Astrocyte (in vitro differentiated cells and primary cell): ENCODE results near the gene TOR4A. TPM values are rescaled to one million over a fixed set of nuclear protein-coding genes. Genes with fewer than 3 reads are reported as not detected.

Experiments used
- DNase-seq: peaks from one replicate; pipeline ENCODE4 v3.0.0-alpha.2; 2010; ENCODE audit warnings: low read depth
- FAIRE-seq: peaks from 2 replicates; lab custom pipeline; 2011; peaks lifted over from hg19 to GRCh38; lab: Jason Lieb, UNC
- H2AFZ ChIP-seq: 2 replicates; pipeline ENCODE4 v1.6.0; 2012; ENCODE audit warnings: low read depth, low read length, inconsistent platforms
- H3K27ac ChIP-seq: 2 replicates; pipeline ENCODE4 v1.5.1; 2011; ENCODE audit warnings: low read depth, low read length, inconsistent platforms
- H3K27me3 ChIP-seq: 2 replicates; pipeline ENCODE4 v1.6.0; 2011; ENCODE audit warnings: low read length, inconsistent platforms; ENCODE audit not compliant: insufficient read depth
- H3K36me3 ChIP-seq: 2 replicates; pipeline ENCODE4 v1.5.1; 2011; ENCODE audit warnings: low read length, inconsistent platforms; ENCODE audit not compliant: insufficient read depth
- H3K4me1 ChIP-seq: 2 replicates; pipeline ENCODE4 v1.5.1; 2011; ENCODE audit warnings: low read length, inconsistent platforms; ENCODE audit not compliant: insufficient read depth
- H3K4me2 ChIP-seq: 2 replicates; pipeline ENCODE4 v1.6.0; 2012; ENCODE audit warnings: low read length, inconsistent platforms
- H3K4me3 ChIP-seq: 2 replicates; pipeline ENCODE4 v1.5.1; 2011; ENCODE audit warnings: low read depth, mild to moderate bottlenecking, low read length, inconsistent platforms; ENCODE audit not compliant: insufficient read depth
- H3K79me2 ChIP-seq: 2 replicates; pipeline ENCODE4 v1.6.0; 2012; ENCODE audit warnings: mild to moderate bottlenecking, low read length, inconsistent platforms; ENCODE audit not compliant: insufficient read depth
- H3K9ac ChIP-seq: 2 replicates; pipeline ENCODE4 v1.6.0; 2012; ENCODE audit warnings: mild to moderate bottlenecking, low read length, inconsistent platforms
- H3K9me3 ChIP-seq: 2 replicates; pipeline ENCODE4 v1.5.1; 2012; ENCODE audit warnings: low read depth, mild to moderate bottlenecking, low read length, inconsistent platforms; ENCODE audit not compliant: insufficient read depth
- H4K20me1 ChIP-seq: 2 replicates; pipeline ENCODE4 v1.6.0; 2012; ENCODE audit warnings: low read length, inconsistent platforms; ENCODE audit not compliant: insufficient read depth
- H3K27ac Mint-ChIP-seq: one replicate; pipeline ENCODE4 v1.8.0; 2021; ENCODE audit warnings: mild to moderate bottlenecking, mixed read lengths; ENCODE audit not compliant: unreplicated experiment
- H3K27me3 Mint-ChIP-seq: one replicate; pipeline ENCODE4 v1.8.0; 2021; ENCODE audit warnings: low read depth, mixed read lengths; ENCODE audit not compliant: unreplicated experiment
- H3K36me3 Mint-ChIP-seq: one replicate; pipeline ENCODE4 v1.8.0; 2021; ENCODE audit warnings: low read depth, mixed read lengths; ENCODE audit not compliant: unreplicated experiment
- H3K4me1 Mint-ChIP-seq: one replicate; pipeline ENCODE4 v1.8.0; 2021; ENCODE audit warnings: low read depth, mixed read lengths; ENCODE audit not compliant: unreplicated experiment
- H3K4me3 Mint-ChIP-seq: one replicate; pipeline ENCODE4 v1.8.0; 2021; ENCODE audit warnings: mild to moderate bottlenecking, moderate library complexity, mixed read lengths; ENCODE audit not compliant: unreplicated experiment
- H3K9me3 Mint-ChIP-seq: one replicate; pipeline ENCODE4 v1.8.0; 2021; ENCODE audit warnings: mild to moderate bottlenecking, mixed read lengths; ENCODE audit not compliant: unreplicated experiment
- EZH2 ChIP-seq: IDR thresholded peaks from 2 replicates; pipeline ENCODE4 v1.6.1; 2012; ENCODE audit warnings: mild to moderate bottlenecking, low read length, inconsistent platforms; ENCODE audit not compliant: insufficient read depth
- total RNA-seq: library from RNA; stranded (reverse); gene quantifications from 2 replicates; pipeline ENCODE4 v1.2.1, GENCODE V29; 2021
- TF ChIP-seq, protein P1 (sequence below): IDR thresholded peaks from 2 replicates; pipeline ENCODE4 v1.5.1; 2011; ENCODE audit warnings: low read depth, mild to moderate bottlenecking, inconsistent platforms, low read length, moderate library complexity; ENCODE audit not compliant: insufficient read depth

The TOR4A gene
- total RNA-seq, 1 donor from 2014 or later, result 11.8 TPM

DNA sequence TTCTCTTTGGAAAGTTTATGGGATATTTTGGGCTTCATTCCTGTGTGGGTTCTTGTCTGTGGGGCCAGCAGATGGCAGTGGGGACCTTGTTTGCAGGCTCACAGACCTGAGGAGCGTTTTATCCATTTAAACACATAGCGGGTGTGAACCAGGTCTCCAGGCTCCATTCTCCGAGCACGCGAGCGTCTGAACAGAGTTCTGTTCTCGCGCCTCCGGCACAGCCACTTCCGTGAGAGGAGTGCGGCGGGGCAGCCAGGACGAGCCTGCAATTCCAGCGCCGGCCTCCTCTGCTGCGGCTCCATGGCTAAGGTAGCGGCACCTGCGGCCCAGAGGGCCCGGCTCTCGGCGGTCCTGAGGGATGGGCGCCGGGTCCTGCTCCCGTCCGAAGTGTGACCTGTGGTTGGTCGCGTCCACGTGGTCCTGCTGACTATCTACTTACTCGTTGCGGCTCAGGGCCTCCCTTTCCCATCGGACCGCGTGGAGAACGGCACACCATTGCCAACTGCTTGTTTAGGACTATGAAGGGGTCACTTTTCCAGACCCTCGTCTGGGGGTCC, 17.2 kb downstream of the TOR4A start:
- H3K36me3 ChIP-seq, result no peaks in the 10 kb centered on the region
- TF ChIP-seq, protein P1, sequence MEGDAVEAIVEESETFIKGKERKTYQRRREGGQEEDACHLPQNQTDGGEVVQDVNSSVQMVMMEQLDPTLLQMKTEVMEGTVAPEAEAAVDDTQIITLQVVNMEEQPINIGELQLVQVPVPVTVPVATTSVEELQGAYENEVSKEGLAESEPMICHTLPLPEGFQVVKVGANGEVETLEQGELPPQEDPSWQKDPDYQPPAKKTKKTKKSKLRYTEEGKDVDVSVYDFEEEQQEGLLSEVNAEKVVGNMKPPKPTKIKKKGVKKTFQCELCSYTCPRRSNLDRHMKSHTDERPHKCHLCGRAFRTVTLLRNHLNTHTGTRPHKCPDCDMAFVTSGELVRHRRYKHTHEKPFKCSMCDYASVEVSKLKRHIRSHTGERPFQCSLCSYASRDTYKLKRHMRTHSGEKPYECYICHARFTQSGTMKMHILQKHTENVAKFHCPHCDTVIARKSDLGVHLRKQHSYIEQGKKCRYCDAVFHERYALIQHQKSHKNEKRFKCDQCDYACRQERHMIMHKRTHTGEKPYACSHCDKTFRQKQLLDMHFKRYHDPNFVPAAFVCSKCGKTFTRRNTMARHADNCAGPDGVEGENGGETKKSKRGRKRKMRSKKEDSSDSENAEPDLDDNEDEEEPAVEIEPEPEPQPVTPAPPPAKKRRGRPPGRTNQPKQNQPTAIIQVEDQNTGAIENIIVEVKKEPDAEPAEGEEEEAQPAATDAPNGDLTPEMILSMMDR, result peak; percentile 17
- no peak for TF ChIP-seq EZH2
- Mint-ChIP-seq H3K4me1 (peaks cover 5% of the 10 kb centered on the region), H3K9me3 (no peaks in the 10 kb centered on the region), H3K4me3 (no peak overlapping the region), H3K27me3 (peaks cover 11% of the 10 kb centered on the region), H3K36me3 (no peaks in the 10 kb centered on the region), H3K27ac (peak overlapping the region; percentile 58)
- H3K4me1 ChIP-seq, result peaks cover 28% of the 10 kb centered on the region
- peaks cover 4% of the 10 kb centered on the region for H3K9me3 ChIP-seq
- no peak overlapping the region for H3K9ac ChIP-seq
- peaks cover 3% of the 10 kb centered on the region for H4K20me1 ChIP-seq
- peaks cover 9% of the 10 kb centered on the region for H3K27me3 ChIP-seq
- DNase-seq, result no peak
- no peaks in the 10 kb centered on the region for H3K79me2 ChIP-seq
- H3K27ac ChIP-seq, result no peak overlapping the region
- peak overlapping the region; percentile 5 for H3K4me3 ChIP-seq
- peak overlapping the region; percentile 41 for H2AFZ ChIP-seq
- H3K4me2 ChIP-seq, result peak overlapping the region; percentile 70
- FAIRE-seq, result no peak

DNA sequence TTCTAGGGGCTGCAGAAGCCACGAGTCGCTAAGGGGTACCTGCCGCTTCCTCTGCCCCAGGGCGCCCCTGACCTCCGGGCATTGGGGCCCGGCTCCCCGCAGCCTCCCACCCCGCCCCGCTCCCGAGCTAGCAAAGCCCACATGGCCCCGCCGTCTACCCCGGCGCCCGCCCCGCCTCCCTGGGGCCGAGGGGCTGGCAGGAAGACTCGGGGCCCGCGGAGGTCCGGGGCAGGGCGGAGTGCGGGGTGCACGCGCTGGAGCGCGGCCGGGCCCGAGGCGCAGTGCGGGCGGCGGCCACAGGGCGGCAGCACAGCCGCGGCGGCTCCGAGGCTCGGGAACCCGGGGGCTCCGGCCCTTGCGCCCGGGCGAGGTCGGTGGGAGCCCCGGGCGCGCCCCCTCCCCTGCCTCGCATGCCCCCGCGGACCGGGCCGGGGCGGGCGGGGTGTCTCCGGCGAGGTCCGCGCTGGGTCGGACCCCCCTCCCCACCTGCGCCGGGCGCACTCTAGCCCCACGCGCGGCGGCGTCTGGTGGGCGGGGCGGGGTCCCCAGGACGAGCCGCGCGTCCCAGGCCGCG, 17.8 kb downstream of the TOR4A start:
- Histone ChIP-seq H3K27ac (no peak overlapping the region), H3K36me3 (no peaks in the 10 kb centered on the region), H3K27me3 (peaks cover 14% of the 10 kb centered on the region), H3K9me3 (peaks cover 4% of the 10 kb centered on the region), H3K79me2 (no peaks in the 10 kb centered on the region), H2AFZ (no peak overlapping the region), H3K9ac (no peak overlapping the region), H3K4me1 (peaks cover 34% of the 10 kb centered on the region), H4K20me1 (peaks cover 3% of the 10 kb centered on the region), H3K4me3 (peak overlapping the region; percentile 5), H3K4me2 (peak overlapping the region; percentile 70)
- H3K36me3 Mint-ChIP-seq, result no peaks in the 10 kb centered on the region
- no peak for TF ChIP-seq EZH2
- TF ChIP-seq, protein P1, result peak; percentile 5
- H3K9me3 Mint-ChIP-seq, result no peaks in the 10 kb centered on the region
- FAIRE-seq, result no peak
- H3K4me3 Mint-ChIP-seq, result no peak overlapping the region
- no peak for DNase-seq
- H3K27me3 Mint-ChIP-seq, result peaks cover 11% of the 10 kb centered on the region
- no peak overlapping the region for H3K27ac Mint-ChIP-seq
- peaks cover 5% of the 10 kb centered on the region for H3K4me1 Mint-ChIP-seq
